Activated CD4-positive, alpha-beta T cell treated with anti-CD3 and anti-CD28 coated beads, Interleukin-2, amount 10 ng/mL, durations not matched to agents 24 days and 14 days (primary cell): Measurements from ENCODE around the gene KRTAP5-8. TPM values are rescaled to one million over a fixed set of nuclear protein-coding genes. Genes with fewer than 3 reads are reported as not detected.
A peak's percentile ranks its signal among the peaks of the same experiment; 100 is the strongest.

Experiments
- DNase-seq: peaks from one replicate; pipeline ENCODE4 v3.0.0; 2022
- H3K27ac Mint-ChIP-seq: one replicate; pipeline ENCODE4 v1.8.0; 2022; ENCODE audit warnings: mild to moderate bottlenecking, mixed read lengths
- H3K27me3 Mint-ChIP-seq: one replicate; pipeline ENCODE4 v1.8.0; 2022; ENCODE audit warnings: mixed read lengths
- H3K36me3 Mint-ChIP-seq: one replicate; pipeline ENCODE4 v1.8.0; 2022; ENCODE audit warnings: low read depth, mild to moderate bottlenecking, mixed read lengths
- H3K4me1 Mint-ChIP-seq: one replicate; pipeline ENCODE4 v1.8.0; 2021; ENCODE audit warnings: mixed read lengths
- H3K4me3 Mint-ChIP-seq: one replicate; pipeline ENCODE4 v1.8.0; 2022; ENCODE audit warnings: mild to moderate bottlenecking, moderate library complexity, mixed read lengths
- H3K9me3 Mint-ChIP-seq: one replicate; pipeline ENCODE4 v1.8.0; 2021; ENCODE audit warnings: mixed read lengths
- intact Hi-C: fragments of 100-400 bp; cut with micrococcal nuclease; formaldehyde crosslinking; loops from one replicate; pipeline ENCODE4 v1.15.1; 2023
- total RNA-seq: library from RNA; stranded (reverse); gene quantifications from 2 replicates; pipeline ENCODE4 v1.2.3, GENCODE V29; 2022

Gene KRTAP5-8
- total RNA-seq, 1 donor from 2014 or later = not detected

- Mint-ChIP-seq H3K27ac (no peak overlapping the region), H3K9me3 (peaks cover 15% of the 10 kb centered on the region), H3K36me3 (no peaks in the 10 kb centered on the region), H3K4me3 (no peak overlapping the region), H3K27me3 (no peaks in the 10 kb centered on the region), H3K4me1 (peaks cover 2% of the 10 kb centered on the region)
- intact Hi-C loops = no loop called here
- no peak for DNase-seq
Measured at GRCh38 chr11:71542879-71543777, 5.3 kb downstream of the KRTAP5-8 start.

DNA sequence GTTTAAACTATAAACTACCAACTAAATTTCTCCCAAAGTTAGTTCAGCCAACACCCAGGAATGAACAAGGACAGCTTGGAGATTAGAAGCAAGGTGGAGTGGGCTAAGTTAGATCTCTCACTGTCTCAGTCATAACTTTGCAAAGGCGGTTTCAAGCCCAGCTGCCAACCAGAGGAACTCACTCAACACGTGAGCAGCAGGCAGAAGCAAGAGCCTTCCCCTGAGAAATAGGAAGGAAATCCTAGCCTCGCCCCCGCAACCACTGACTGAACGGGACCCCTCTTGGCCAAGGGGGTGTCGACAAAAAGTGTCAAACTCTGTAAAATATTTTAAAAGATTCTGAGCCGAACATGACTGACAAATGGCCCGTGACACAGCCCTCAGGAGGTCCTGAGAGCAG, 6.0 kb downstream of the KRTAP5-8 start:
- Mint-ChIP-seq H3K27me3 (no peaks in the 10 kb centered on the region), H3K4me3 (no peak overlapping the region), H3K9me3 (peaks cover 15% of the 10 kb centered on the region), H3K36me3 (no peaks in the 10 kb centered on the region), H3K4me1 (peaks cover 2% of the 10 kb centered on the region), H3K27ac (no peak overlapping the region)
- DNase-seq = no peak
- intact Hi-C loops = no loop called here

DNA sequence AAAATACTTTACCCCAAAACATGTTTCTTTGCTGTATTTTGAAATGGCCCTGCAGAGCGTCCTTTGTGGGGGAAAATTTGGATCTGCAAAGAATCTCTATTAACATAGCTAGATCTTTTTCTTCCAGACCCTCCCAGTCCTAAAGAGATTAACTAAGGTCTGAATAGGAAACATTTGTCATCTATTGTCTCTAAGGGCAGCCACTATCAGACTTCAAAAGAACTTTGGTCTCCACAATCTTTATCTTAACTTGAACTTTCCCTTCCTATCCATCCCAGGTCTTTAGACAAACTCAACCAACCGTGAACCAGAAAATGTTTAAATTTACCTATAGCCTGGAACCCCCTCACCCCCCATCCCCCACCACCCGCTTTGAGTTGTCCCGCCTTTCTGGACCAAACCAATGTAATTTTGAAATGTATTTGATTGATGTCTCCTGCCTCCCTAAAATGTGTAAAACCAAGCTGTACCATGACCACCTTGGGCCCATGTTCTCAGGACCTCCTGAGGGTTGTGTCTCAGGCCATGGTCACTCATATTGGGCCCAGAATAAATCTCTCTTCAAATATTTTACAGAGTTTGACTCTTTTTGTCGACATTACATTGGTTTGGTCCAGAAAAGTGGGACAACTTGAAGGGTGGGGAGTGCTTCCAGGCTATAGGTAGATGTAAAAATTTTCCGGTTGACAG, 6.8 kb downstream of the KRTAP5-8 start:
- intact Hi-C loops = no loop called here
- Mint-ChIP-seq H3K9me3 (peaks cover 15% of the 10 kb centered on the region), H3K27ac (no peak overlapping the region), H3K4me1 (peaks cover 2% of the 10 kb centered on the region), H3K36me3 (no peaks in the 10 kb centered on the region), H3K4me3 (no peak overlapping the region), H3K27me3 (no peaks in the 10 kb centered on the region)
- no peak for DNase-seq

GRCh38 chr11:71545405-71545966, 7.7 kb downstream of the KRTAP5-8 start:
- peaks cover 15% of the 10 kb centered on the region for H3K9me3 Mint-ChIP-seq
- no peak overlapping the region for H3K27ac Mint-ChIP-seq
- peaks cover 2% of the 10 kb centered on the region for H3K4me1 Mint-ChIP-seq
- H3K36me3 Mint-ChIP-seq = no peaks in the 10 kb centered on the region
- no peak for DNase-seq
- no peak overlapping the region for H3K4me3 Mint-ChIP-seq
- intact Hi-C loops = no loop called here
- peaks cover 5% of the 10 kb centered on the region for H3K27me3 Mint-ChIP-seq

DNA sequence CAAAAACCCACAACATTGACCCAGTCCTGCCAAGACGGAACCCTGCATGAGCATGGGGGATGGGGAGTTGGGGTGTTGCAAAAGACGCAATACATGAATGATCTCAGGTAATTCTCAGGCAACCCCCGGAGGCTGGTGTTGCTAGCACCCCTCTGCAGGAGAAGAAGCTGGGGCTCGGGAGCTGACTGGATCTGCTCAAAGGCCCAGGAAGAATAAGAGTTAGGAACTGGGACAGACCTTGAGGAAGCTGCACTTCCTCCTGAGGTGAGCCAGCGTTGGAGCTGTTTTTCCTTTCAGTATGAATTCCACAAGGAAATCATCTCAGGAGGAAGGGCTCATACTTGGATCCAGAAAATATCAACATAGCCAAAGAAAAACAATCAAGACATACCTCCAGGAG, 10.3 kb downstream of the KRTAP5-8 start, which contains the start of gene KRTAP5-9:
KRTAP5-9 (plus strand) TSS at position 301 of the 400 bp plus-strand sequence. CDS start 238 bp downstream, outside the sequence.
- DNase-seq = no peak
- H3K4me1 Mint-ChIP-seq = no peaks in the 10 kb centered on the region
- H3K27ac Mint-ChIP-seq = no peak within 1 kb of the TSS
- no peak within 1 kb of the TSS for H3K4me3 Mint-ChIP-seq
- H3K36me3 Mint-ChIP-seq = no peaks in the 10 kb centered on the region
- H3K27me3 Mint-ChIP-seq = peaks cover 14% of the 10 kb centered on the region
- peaks cover 3% of the 10 kb centered on the region for H3K9me3 Mint-ChIP-seq
- intact Hi-C loops = no loop called here

DNA sequence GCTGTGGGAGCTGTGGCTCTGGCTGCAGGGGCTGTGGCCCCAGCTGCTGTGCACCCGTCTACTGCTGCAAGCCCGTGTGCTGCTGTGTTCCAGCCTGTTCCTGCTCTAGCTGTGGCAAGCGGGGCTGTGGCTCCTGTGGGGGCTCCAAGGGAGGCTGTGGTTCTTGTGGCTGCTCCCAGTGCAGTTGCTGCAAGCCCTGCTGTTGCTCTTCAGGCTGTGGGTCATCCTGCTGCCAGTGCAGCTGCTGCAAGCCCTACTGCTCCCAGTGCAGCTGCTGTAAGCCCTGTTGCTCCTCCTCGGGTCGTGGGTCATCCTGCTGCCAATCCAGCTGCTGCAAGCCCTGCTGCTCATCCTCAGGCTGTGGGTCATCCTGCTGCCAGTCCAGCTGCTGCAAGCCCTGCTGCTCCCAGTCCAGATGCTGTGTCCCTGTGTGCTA, 10.9 kb downstream of the KRTAP5-8 start:
- Mint-ChIP-seq H3K9me3 (peaks cover 3% of the 10 kb centered on the region), H3K27me3 (peaks cover 14% of the 10 kb centered on the region), H3K4me3 (no peak overlapping the region), H3K36me3 (no peaks in the 10 kb centered on the region), H3K4me1 (no peaks in the 10 kb centered on the region), H3K27ac (no peak overlapping the region)
- intact Hi-C loops = no loop called here
- no peak for DNase-seq

GRCh38 chr11:71551711-71552110, 13.9 kb downstream of the KRTAP5-8 start:
- no peaks in the 10 kb centered on the region for H3K4me1 Mint-ChIP-seq
- no peak overlapping the region for H3K4me3 Mint-ChIP-seq
- intact Hi-C loops = no loop called here
- no peaks in the 10 kb centered on the region for H3K36me3 Mint-ChIP-seq
- H3K27me3 Mint-ChIP-seq = peaks cover 16% of the 10 kb centered on the region
- DNase-seq = no peak
- no peaks in the 10 kb centered on the region for H3K9me3 Mint-ChIP-seq
- H3K27ac Mint-ChIP-seq = no peak overlapping the region

DNA sequence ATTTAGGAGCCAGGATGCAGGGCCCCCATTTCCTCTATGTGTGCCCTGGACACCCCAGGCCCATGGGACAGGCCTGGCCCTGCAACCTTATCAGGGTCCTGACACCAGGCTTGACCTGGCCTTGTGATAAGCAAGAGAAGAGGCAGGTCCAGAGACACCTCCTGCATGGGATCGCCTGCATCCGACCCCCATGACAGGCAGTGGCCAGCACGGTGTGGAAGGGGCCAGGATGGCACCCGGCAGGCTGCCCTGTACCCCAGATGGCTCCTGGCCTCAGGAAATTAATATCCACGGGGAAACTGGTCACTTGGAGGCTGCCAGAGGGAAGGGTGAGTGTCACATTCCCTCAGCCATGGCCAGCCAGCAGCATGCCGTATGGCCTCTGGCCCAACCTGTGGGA, 17.2 kb downstream of the KRTAP5-8 start:
- no peaks in the 10 kb centered on the region for H3K4me1 Mint-ChIP-seq
- H3K4me3 Mint-ChIP-seq = no peak overlapping the region
- H3K9me3 Mint-ChIP-seq = no peaks in the 10 kb centered on the region
- intact Hi-C loops = no loop called here
- no peaks in the 10 kb centered on the region for H3K36me3 Mint-ChIP-seq
- peaks cover 25% of the 10 kb centered on the region for H3K27me3 Mint-ChIP-seq
- DNase-seq = no peak
- H3K27ac Mint-ChIP-seq = no peak overlapping the region

GRCh38 chr11:71555508-71555907, 17.7 kb downstream of the KRTAP5-8 start:
- no peak for DNase-seq
- Mint-ChIP-seq H3K27ac (no peak overlapping the region), H3K4me3 (no peak overlapping the region), H3K4me1 (no peaks in the 10 kb centered on the region), H3K9me3 (no peaks in the 10 kb centered on the region), H3K27me3 (peaks cover 21% of the 10 kb centered on the region), H3K36me3 (no peaks in the 10 kb centered on the region)
- intact Hi-C loops = no loop called here

- no peaks in the 10 kb centered on the region for H3K9me3 Mint-ChIP-seq
Measured at GRCh38 chr11:71556018-71556417, 18.2 kb downstream of the KRTAP5-8 start.

GRCh38 chr11:71557257-71557656, 19.4 kb downstream of the KRTAP5-8 start:
- no peak overlapping the region for H3K4me3 Mint-ChIP-seq
- intact Hi-C loops = no loop called here
- no peak overlapping the region for H3K27ac Mint-ChIP-seq
- no peak for DNase-seq
- no peaks in the 10 kb centered on the region for H3K36me3 Mint-ChIP-seq
- H3K4me1 Mint-ChIP-seq = no peaks in the 10 kb centered on the region
- H3K9me3 Mint-ChIP-seq = no peaks in the 10 kb centered on the region
- peaks cover 19% of the 10 kb centered on the region for H3K27me3 Mint-ChIP-seq

More at GRCh38 chr11:71556018-71556417, 18.2 kb downstream of the KRTAP5-8 start:
- H3K4me3 Mint-ChIP-seq = no peak overlapping the region
- H3K27ac Mint-ChIP-seq = no peak overlapping the region
- no peaks in the 10 kb centered on the region for H3K4me1 Mint-ChIP-seq
- H3K36me3 Mint-ChIP-seq = no peaks in the 10 kb centered on the region
- no peak for DNase-seq
- H3K27me3 Mint-ChIP-seq = peaks cover 18% of the 10 kb centered on the region
- intact Hi-C loops = no loop called here

DNA sequence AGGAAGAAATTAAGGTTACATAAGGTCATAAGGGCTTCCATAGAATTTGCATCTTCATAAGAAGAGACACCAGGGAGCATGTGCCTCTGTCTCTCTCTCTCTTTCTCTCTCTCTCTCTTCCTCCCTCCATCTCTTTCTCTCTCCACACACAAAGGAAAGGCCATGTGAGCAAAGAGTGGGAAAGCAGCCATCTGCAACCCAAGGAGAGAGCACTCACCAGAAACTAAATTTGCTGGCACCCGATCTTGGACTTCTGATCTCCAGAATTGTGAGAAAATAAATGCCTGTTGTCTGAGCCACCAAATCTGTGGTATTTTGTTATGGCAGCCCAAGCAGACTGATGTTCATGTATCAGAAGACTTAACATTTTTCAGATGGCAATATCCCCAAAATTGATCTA, 21.2 kb downstream of the KRTAP5-8 start:
- Mint-ChIP-seq H3K36me3 (no peaks in the 10 kb centered on the region), H3K4me1 (no peaks in the 10 kb centered on the region), H3K4me3 (no peak overlapping the region), H3K27ac (no peak overlapping the region), H3K27me3 (peaks cover 28% of the 10 kb centered on the region), H3K9me3 (no peaks in the 10 kb centered on the region)
- intact Hi-C loops = no loop called here
- no peak for DNase-seq

DNA sequence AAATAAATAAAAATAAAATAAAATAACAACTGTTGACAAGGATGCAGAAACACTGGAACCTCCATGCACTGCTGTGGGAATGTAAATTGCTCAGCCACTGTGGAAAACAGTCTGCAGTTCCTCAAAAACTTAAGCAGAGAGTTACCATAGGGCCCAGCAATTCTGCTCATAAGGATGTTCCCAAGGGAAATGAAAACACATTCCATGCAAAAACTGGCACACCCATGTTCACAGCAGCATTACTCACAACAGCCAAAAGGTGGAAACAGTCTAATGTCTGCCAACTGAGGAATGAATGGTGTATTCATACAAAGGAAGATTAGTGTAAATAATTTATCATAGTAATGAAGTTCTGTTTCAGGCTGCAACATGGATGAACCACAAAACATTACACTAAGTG, 24.3 kb downstream of the KRTAP5-8 start:
- H3K4me3 Mint-ChIP-seq = no peak overlapping the region
- no peak for DNase-seq
- H3K36me3 Mint-ChIP-seq = no peaks in the 10 kb centered on the region
- no peaks in the 10 kb centered on the region for H3K4me1 Mint-ChIP-seq
- no peaks in the 10 kb centered on the region for H3K9me3 Mint-ChIP-seq
- intact Hi-C loops = no loop called here
- no peak overlapping the region for H3K27ac Mint-ChIP-seq
- H3K27me3 Mint-ChIP-seq = peaks cover 30% of the 10 kb centered on the region

DNA sequence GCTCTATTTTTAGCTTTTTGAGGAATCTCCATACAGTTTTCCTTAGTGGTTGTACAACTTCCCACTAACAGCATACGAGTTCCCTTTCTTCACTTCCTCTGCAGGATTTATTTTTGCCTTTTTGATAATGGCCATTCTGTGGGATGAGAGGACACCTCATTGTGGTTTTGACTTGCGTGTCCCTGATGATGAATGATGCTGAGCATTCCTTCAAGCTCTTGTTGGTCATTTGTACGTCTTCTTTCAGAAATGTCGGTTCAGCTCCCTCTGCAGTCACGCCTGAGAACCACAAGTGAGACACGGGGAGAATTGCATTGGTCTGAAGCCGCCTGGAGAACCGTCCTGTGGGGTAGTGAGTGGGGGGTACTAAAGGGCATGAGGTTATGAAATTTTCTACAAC, 25.6 kb downstream of the KRTAP5-8 start:
- peak; percentile 65 for DNase-seq
- Mint-ChIP-seq H3K27ac (no peak overlapping the region), H3K9me3 (no peaks in the 10 kb centered on the region), H3K4me1 (no peaks in the 10 kb centered on the region), H3K4me3 (no peak overlapping the region), H3K27me3 (peaks cover 26% of the 10 kb centered on the region), H3K36me3 (no peaks in the 10 kb centered on the region)
- intact Hi-C loops = no loop called here
